GM18520 (cell line): ENCODE measurements around the gene B3GALT4.

Experiments used
- ATAC-seq: cut with Tn5 transposase; IDR thresholded peaks from one replicate; pipeline ENCODE4 v1.9.1; 2021; ENCODE audit not compliant: unreplicated experiment

The B3GALT4 gene

DNA sequence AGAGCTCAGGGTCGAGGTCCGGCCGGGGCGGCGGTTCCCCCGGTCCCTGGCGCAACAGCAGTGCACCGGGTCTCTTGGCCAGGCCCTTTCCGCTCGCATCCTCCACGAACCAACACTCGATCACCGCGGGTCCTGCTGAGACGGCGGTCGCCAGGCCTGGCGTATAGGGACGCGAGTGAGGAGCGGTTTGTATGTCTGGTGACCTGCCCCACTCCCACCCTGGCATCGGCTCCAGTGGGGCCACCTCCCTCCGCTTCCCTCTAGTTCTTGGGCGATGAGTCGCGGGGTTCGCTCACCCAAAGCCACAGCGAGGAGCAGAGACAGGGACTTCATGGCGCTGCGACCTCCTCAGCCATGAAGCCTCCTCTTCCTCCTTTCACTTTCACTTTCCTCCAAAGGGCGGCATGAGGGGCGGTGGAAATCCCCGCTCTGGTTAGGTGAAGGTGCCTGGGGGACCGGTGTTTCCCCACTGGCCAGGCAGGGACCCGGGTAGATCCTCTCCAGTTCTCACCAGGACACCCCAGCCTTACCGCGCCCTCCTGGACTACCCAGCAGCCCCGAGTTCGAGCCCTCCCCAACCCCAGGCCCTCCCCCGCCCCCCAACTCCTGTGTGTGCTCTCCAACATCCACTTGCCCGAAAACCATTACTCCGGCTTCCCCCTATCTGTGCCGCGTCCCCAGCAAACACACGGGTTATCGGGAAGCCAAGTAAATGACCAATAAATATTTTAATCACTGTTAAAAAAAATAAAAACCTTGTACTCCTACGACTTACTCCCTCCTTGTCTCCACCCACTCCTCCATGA lies 37.0 kb downstream of the B3GALT4 start, which contains the start of gene TAPBP:
TSS of gene TAPBP (minus strand) at position 370 of the 806 bp plus-strand sequence. CDS start at position 333, 37 bp downstream.
- peak; percentile 26 for ATAC-seq

DNA sequence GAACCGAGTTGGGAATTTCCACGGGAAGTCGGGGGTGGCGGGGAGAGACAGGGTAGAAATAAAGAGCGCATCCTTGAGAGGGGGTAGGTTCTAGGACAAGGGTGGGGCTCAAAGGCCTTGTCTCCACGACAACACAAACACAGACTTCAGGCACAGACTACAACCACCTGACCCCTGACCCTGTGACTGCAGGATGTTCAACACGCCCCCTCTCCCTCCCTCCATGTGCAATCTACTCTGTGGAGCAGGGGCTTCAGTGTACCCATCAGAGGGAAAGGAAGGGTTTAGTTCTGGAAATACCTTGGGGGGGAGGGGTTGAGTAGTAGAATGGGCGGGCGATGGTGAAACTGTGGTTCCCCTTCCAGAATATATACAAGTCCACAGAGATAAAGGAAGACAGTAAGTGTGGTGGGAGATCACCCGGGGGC lies 37.6 kb downstream of the B3GALT4 start:
- no peak for ATAC-seq

DNA sequence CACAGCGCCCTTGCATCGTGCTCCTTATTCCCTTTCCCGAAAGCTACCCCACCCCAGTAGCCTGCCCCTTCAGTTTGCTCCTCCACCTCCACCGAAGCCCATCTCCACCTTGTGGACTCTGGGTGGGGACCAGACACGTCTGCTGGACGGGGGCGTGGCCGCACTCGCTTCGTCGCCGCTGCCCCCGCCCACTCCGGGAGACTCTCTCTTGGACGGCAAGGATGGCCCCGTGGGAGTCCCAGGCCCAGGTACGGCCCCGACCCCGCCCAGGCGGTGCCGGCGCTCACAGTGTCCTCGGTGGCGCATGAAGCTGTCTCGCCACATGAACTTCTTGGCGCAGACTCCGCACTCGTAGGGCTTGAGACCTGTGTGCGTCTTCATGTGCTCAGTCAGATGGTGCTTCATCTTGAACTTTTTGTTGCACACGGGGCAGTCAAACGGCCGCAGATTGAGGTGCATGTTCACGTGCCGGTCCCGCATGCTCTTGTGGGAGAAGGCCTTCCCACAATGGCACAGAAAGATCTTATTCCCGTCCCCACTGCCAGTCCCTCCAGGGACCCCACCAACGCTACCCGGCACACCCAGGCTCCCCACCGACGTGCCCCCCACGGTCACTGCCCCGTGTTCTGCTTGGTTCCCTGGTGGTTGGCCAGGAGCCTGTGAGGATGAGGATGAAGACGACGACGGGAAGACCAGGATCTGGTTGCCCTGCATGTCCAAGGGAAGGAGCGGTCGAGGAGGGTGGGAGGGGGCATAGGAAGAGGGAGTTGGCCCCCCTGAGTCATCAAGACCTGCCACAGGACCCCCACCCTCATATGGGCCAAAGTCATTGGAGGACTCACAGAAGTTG lies 38.2 kb downstream of the B3GALT4 start:
- ATAC-seq: no peak

DNA sequence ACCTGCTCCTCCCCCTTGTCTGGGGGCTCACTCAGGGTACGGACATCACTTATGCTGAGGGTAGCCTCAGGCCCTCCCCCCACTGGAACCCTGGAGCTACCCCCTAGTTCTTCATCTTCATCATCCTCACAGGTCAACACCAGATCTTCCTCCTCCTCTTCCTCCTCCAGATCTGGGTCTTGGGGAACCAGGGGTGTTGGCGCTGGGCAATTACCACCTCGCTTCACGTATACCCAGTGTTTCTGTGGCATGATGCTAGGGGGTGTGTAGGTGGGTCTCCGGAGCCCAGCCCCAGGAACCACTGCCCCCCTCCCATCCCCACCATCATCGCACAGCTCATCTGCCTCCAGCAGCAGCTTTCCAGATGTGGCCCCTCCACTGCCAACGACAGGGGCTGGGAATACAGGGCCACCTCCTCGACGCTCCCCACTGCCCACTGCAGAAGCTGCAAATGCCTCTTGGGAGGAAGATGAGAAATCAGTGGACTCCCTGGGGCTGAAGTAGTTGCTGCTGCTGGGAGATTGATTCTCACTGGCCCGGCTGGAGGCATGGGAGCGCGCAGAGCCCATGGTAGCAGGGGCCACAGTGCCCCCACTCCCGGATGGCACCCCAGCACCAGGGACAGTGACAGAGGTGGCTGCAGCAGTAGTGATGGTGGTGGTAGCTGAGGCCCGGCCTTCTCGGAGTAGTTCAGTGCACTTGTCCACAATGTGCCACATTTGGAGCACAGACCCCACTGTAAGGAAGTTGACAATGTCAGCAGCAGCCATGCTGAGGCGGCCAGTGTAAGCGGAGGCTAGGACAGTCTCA lies 39.1 kb downstream of the B3GALT4 start:
- no peak for ATAC-seq

- ATAC-seq: no peak
Measured at GRCh38 chr6:33316603-33317418, 39.9 kb downstream of the B3GALT4 start.

DNA sequence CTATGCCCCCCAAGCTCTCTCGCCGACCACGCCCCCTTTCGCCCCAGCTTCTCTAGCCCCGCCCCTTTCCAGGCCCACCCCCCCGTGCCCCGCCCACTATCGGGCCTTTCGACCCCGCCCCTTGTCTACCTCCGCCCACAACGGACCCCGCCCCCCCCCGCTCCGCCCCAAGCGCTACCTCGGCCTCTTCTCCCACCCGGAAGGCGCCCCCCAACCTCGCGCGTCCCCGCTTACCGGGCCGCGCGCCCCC lies 40.4 kb downstream of the B3GALT4 start:
- no peak for ATAC-seq

GRCh38 chr6:33317669-33318425 lies 40.9 kb downstream of the B3GALT4 start, which contains the start of gene ZBTB22:
TSS of gene ZBTB22 (minus strand) at chr6:33317744. CDS start at chr6:33316916, 828 bp downstream.
- ATAC-seq: peak; percentile 37

DNA sequence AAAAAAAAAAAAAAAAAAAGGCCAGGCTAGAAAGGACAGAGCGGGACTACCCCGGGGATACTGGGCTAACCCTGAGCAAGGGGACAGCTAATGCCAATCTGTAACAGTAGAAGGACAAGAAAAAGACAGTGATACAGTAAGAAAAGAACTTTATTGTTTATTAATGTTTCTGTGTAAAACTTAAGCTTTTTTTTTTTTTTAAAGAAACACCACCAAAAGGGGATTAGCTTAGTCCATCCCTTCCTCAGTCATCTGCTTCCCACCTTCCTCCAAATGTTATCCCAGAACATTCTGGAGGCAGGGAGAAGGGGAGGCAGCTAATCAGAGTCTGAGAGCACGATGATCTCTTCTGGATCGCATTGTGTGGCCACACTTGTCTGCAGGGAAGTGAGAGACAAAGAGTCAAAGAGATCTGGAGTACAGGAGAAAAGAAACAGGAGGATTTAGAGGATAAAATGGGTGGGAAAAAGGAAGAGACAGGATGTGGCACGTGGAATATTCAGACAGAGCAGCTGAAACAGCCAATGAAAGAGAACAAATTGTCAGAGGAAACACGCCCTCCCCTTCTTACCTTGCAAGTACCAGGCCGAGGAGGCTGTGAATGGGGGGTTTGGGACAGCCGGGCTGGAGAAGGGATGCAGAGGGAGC lies 41.6 kb downstream of the B3GALT4 start:
- ATAC-seq: no peak

- no peak for ATAC-seq
Measured at GRCh38 chr6:33319939-33320314, 43.0 kb downstream of the B3GALT4 start.

GRCh38 chr6:33320315-33321181 lies 43.6 kb downstream of the B3GALT4 start:
- no peak for ATAC-seq

- no peak for ATAC-seq
Measured at GRCh38 chr6:33321227-33321626, 44.3 kb downstream of the B3GALT4 start.

DNA sequence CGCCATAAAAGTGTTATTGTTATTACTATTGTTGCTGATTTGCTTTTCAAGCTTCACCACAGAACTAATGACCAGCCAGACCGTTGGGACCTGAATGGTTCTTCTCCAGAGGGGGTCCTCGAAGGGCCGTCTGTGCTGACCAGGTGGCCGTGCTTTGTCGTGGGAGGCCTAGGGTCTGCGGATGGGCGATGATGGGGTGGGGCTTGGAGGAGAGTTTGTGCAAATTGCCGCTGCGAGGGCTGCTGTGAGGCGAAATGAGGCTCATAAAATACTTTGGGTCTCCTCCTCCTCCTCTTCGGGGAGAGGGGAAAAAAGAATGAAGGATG lies 46.7 kb downstream of the B3GALT4 start:
- peak; percentile 9 for ATAC-seq

DNA sequence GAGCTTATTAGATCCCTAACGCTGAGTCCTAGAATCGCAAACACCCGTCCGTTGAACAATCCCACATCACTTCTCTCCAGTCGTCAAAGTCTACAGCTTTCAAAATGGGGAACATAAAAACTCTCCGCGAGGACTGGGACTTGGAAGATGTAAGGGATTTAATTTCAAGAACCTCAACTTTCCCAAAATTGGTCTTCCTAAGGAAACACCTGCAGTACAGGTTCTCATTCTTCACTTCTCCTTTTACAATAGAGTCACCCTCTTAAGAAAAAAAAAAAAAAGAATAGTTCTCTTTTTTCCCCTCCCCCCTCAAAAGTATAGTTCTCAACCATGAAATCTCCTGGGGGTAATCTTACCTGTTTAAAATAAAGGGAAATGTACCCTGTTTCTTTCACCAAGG lies 47.2 kb downstream of the B3GALT4 start:
- ATAC-seq: no peak
